Limb (tissue), 2 donors: ENCODE results near the gene ETV4.
A peak's percentile ranks its signal among the peaks of the same experiment; 100 is the strongest.
"Not testable (repeated sequence)": the region's sequence is repeated elsewhere in the genome, so short reads cannot be mapped to it uniquely, and the experiment has no call there.

Experiments used
- DNase-seq, 2 donors: peaks; one replicate each; pipeline ENCODE4 v3.0.0-alpha.2; 2016; ENCODE audit errors: extremely low spot score in 2 of 2

ETV4 gene

DNA sequence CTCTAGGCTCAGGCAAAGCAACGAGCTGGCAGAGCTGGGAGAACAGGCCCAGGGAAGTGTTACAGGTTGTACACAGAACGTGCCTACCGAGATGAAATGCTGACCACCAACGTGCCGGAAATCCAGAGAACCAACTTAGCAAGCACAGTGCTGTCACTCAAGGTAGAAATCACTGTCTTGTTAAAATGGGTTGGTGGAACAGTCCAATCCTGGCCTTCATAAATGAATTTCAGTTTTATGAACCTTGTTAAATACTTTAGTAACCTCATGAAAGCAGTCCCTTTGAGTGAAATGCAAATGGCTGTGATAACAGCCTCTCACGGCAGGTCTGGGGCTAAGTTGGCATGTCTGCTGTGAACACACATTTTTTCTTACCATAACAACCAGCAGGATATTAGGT lies 29.0 kb downstream of the ETV4 start:
- no peak for DNase-seq

DNA sequence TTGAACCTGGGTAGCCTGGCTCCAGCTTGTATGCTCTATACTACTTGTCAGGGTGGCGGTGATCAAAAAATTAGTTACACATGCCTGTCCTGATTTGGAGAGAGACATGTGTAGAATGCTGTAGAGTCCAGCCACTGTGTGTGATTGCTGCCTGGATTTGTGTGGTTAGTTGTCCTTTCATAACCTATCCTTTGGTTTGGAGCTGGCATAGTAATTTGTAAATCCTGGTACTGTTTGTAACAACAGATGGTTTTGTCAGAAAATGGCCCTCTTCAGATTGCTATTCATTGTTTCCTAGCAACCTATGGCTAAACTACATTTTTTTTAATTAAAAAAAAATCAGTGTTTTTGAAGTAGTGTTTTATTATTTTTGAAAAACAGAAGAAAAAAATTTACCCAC lies 30.5 kb downstream of the ETV4 start:
- DNase-seq: no peak

DNA sequence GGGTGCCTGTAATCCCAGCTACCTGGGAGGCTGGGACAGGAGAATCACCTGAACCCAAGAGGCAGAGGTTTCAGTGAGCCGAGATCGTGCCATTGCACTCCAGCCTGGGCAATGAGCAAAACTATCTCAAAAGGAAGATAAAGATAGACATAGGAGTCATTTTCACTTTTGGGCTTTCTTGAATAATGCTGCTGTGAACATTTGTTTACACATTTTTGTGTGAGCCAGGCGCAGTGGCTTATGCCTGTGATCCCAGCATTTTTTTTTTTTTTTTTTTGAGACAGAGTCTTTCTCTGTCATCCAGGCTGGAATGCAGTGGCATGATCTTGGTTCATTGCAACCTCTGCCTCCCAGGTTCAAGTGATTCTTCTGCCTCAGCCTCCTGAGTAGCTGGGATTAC lies 34.9 kb downstream of the ETV4 start:
- DNase-seq: not testable (repeated sequence)

DNA sequence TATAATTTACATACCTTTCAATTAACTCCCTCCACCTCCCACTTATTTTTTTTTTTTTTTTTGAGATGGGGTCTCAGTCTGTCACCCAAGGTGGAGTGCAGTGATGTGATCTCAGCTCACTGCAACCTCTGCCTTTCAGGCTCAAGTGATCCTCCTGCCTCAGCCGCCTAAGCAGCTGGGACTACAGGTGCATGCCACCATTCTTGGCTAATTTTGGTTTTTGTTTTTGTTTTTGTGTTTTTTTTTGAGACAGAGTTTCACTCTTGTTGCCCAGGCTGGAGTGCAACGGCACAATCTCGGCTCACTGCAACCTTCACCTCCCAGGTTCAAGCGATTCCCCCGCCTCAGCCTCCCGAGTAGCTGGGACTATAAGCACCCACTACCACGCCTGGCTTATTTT lies 36.7 kb downstream of the ETV4 start:
- DNase-seq: not testable (repeated sequence)

DNA sequence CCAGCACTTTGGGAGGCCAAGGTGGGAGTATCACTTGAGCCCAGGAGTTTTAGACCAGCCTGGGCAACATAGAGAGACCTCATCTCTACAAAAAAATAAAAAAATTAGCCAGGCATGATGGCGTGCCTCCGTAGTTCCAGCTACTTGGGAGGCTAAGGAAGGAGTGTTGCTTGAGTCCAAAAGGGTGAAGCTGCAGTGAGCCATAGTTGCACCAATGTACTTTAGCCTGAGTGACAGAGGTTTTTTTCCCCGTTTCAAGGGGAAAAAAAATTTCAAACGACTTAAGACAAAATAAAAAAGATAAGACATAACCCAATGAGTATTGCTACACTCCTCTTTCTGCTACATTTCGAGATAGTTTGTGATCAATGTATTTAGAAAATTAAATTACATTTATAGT lies 55.5 kb downstream of the ETV4 start:
- DNase-seq: no peak

DNA sequence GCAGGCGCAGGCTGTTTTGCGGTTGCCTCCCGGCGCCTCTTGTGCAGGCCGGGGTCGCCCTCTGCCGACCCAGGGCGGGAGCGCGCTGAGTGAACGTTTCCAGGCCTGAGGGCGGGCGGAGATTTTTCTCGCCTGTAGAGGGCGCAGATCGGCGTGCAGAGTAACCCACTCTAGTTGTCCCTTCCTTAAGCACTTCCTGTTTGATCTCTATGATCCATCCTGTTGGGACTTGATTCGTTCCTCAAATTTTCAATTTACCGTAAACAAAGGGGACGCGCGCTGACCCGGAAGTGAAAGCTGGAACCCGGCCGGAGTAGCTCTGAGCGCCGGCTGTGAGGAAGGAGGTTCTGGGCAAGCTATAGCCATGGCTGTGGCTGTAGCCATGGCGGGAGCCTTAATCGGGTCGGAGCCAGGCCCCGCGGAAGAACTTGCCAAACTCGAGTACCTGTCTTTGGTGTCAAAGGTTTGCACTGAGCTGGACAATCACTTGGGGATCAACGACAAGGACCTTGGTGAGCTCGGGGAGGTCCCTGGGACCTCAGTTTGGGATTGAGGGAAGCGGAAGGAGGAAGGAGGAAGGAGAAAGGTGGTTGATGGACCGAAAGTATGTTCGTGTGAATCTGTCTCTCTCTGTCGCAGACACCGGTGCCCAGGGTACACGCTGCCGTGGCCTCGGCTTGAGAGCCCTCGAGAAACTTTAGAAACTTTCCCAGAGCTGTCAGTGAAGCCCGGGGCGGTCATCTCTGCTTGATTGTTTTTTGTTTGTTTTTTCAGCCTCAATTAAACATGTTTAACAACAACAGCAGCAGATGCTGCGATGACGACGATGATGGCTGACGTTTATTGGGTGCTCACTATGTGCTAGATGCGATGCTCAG lies 62.2 kb downstream of the ETV4 start, which contains the start of gene DHX8:
DHX8 (plus strand) TSS at position 302 of the 878 bp plus-strand sequence; CDS start at position 365, 63 bp downstream.
- peak; percentile 99 to 100 for DNase-seq

DNA sequence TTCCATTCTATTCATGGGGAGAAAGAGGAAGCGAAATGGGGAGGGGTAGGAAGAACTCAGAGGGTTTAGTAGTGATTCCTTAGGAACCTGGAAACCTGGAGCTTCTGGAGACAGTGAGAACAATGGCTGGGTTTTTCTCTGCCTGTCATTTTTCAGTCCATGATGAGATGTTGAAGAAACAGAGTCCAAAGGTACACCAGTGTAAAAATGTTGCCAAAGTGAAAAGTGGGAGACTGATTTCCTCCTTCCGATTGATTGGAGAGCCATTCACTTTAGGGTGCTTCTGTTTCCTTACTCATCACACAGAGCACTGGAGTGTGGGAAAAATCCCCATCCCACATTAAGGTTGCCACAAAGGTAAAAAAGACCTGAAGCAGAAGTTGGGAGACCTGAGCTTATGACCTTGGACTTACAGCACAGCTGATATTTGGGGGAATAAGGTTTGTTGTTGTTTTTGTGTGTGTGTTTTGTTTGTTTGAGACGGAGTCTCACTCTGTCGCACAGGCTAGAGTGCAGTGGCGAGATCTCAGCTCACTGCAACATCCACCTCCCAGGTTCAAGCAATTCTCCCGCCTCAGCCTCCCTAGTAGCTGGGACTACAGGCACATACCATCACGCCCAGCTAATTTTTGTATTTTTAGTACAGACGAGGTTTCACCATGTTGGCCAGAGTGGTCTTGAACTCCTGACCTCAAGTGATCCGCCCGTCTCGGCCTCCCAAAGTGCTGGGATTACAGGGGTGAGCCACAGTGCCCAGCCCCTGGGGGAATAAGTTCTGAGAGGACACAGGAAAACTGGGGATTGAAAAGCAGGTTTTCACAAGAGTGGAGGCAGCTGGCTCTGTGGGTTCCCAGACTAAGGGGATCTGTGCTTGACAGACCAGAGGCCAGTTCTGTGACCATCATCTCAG lies 63.8 kb downstream of the ETV4 start:
- no peak for DNase-seq

DNA sequence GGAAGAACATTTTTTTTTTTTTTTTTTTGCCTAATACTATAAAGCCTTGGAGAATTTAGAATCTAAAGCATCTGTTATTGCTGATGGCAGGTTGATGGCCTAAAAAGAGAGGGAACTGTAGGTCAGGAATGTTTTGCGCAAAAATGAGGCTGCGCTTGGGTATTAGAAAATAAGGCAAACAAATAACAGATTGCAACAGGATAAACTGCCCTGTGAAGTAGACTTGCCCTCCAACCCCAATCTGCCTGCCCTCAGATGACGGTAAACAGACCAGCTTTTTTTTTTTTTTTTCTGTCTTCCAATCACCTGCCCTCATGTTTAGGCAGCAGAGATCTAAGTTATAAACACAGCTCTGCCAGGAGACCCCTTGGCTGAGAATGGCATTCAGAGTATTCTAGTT lies 66.2 kb downstream of the ETV4 start:
- DNase-seq: no peak
